Activated CD8-positive, alpha-beta memory T cell treated with anti-CD3 and anti-CD28 coated beads for 24 hours (primary cell): ENCODE measurements around the gene GNLY.
"Not testable (repeated sequence)": the region's sequence is repeated elsewhere in the genome, so short reads cannot be mapped to it uniquely, and the experiment has no call there.

Source experiments
- DNase-seq: peaks from one replicate; pipeline ENCODE4 v3.0.0-alpha.2; 2020

GNLY gene

DNA sequence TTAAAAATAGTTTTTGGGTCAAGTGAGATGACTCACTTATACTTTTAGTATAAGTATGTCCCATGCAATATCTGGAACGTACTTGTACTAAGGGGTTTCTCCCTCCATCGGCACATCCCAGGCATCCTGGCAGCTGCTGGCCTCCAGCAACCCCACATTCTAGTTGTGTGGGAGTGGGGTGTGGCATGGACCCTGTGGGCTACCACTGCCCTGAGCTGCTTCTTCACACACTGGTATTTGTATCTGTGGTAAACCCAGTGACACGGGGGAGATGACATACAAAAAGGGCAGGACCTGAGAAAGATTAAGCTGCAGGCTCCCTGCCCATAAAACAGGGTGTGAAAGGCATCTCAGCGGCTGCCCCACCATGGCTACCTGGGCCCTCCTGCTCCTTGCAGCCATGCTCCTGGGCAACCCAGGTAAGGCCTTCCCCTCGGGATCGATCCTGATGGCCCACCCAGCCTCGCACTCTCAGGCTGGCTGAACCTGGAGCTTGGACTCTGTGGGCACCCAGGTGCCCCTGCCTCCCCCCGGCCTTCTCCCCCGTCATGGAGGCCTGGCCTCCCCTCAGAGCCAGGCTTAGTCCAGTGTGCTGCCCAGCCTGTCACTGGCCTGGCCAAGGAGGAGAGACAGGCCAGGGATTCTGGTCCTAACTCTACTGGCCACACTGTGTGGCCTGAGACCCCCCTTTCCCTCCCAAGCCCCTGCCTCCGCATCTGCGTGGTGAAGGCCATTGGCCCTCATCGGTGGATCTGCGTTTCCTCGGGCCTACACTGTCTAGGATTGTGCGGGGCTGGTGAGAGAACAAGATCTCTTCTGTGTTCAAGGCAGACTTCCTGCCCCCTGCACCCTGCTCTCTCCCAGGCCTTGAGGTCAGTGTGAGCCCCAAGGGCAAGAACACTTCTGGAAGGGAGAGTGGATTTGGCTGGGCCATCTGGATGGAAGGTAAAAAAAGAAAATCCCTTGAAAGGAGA, at the start of gene GNLY:
Gene GNLY, plus strand, starts transcription at position 307 of the 974 bp plus-strand sequence. Its CDS starts 61 bp downstream, at position 368.
- DNase-seq: peak; percentile 64

DNA sequence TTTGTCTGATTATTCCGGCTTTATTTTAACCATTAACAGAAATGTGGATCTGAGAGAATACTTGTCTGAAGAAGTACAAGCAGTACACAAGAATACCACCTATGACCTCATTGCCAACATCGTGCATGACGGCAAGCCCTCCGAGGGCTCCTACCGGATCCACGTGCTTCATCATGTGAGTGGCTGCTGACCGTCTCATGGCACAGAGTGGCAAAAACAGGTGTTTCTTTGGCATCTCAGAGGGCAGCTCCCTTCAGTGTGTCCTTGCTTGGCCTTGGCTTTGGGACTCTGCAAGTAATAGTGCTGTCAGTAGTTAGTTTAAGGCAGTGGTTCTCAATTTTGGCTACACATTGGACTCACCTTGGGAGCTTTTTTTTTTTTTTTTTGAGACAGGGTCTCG, 49.2 kb upstream of the GNLY start:
- no peak for DNase-seq

DNA sequence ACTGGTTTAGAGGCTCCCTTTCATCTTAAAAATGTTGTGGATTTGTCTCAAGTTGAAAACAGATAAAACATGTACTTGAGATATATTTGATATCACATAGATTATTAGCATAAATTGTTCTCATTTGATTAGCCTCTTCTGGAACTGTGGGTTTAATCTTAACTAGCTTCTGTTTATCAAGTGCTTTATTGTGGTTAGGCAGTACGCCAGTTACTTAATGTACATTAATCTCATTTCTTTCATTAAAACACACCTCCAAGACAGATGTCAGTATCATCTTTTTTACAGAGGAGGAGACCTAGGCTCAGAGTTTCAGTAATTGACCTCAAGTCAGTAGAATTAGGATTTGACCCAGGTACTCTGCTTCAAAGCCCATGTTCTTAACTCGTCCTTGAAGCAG, 48.0 kb upstream of the GNLY start:
- DNase-seq: no peak

GRCh38 chr2:85647823-85648526, 46.2 kb upstream of the GNLY start:
- DNase-seq: no peak

DNA sequence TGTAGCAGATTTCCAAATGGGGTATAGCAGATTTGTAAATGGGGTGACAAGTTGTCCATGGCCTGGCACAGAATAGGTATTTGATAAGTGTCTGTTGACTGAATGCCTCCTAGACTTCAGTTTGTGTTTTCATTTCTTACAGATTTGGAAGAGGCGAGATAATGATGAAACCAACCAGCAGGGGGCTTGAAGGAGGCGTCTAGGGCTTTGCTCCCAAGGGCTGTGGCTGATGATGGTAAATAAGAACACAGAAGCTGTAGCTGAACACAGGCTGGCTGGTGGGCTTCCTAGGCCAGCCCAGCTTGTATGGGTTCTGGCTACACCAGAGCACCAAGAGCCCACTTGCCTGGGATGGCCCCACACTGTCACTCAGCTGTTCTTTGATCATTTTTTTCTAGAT, 45.5 kb upstream of the GNLY start:
- no peak for DNase-seq

- DNase-seq: no peak
These were observed 44.7 kb upstream of the GNLY start for GRCh38 chr2:85649201-85650190.

DNA sequence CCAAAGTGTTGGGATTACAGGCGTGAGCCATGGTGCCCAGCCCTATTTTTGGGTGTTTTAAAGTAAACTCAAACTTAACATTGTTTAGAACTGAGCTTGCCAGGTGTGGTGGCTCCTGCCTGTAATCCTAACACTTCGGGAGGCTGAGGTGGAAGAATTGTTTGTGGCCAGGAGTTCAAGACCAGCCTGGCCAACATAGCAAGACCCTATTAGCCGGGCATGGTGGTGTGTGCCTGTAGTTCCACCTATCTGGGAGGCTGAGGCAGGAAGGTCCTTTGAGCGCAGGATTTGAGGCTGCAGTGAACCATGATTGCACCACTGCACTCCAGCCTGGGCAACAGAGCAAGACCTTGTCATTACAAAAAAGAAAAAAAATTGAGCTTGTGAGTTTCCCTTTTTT, 43.7 kb upstream of the GNLY start:
- no peak for DNase-seq

- DNase-seq: no peak
These were observed 43.1 kb upstream of the GNLY start for GRCh38 chr2:85651097-85651496.

- no peak for DNase-seq
These were observed 42.1 kb upstream of the GNLY start for GRCh38 chr2:85652056-85652455.

- DNase-seq: no peak
These were observed 40.2 kb upstream of the GNLY start for GRCh38 chr2:85653996-85654395.

DNA sequence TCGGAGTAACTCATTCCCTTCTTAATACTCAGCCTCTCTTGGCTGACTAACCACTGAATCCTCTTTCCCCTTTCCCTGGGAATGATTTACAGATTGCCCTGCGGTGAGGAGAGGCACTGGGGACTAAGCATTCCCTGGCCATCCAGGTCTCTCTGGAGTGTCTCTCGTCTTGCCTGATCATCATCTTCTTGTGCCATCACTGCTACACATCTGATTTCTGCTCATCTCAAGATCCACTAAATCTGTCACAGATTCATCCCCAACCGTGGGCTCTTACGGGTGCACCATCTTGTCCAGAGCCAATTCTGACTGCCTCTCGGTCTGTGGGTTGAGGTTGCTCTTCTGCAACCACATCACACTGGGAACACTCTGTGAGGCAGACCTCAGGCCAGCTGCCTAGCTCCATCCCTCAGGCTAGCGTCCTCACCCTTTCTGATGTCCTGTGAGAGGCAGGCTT, 38.2 kb upstream of the GNLY start:
- DNase-seq: no peak

GRCh38 chr2:85656468-85656867, 37.7 kb upstream of the GNLY start:
- no peak for DNase-seq

GRCh38 chr2:85657399-85657798, 36.8 kb upstream of the GNLY start:
- DNase-seq: not testable (repeated sequence)

- DNase-seq: no peak
These were observed 34.7 kb upstream of the GNLY start for GRCh38 chr2:85659324-85659981.

GRCh38 chr2:85660301-85660700, 33.9 kb upstream of the GNLY start:
- DNase-seq: not testable (repeated sequence)

- DNase-seq: no peak
These were observed 33.4 kb upstream of the GNLY start for GRCh38 chr2:85660725-85661124.

- DNase-seq: no peak
These were observed 32.9 kb upstream of the GNLY start for GRCh38 chr2:85661139-85661858.

- no peak for DNase-seq
These were observed 31.1 kb upstream of the GNLY start for GRCh38 chr2:85662899-85663593.

GRCh38 chr2:85663594-85664565, 30.3 kb upstream of the GNLY start:
- no peak for DNase-seq
